Vagina (tissue), 2 donors: ENCODE measurements around the gene MGAT3.

ENCODE experiments used
- CTCF ChIP-seq, 3 experiments: fragments of 450-650 bp in 2 of 3; fragments of 200-600 bp in 1 of 3; sonication (generic) in 1 of 3; IDR thresholded peaks; one replicate each; pipeline ENCODE4 v1.5.1; 2017 to 2019; ENCODE audit warnings: antibody characterized with exemption in 3 of 3, mild to moderate bottlenecking in 2 of 3, moderate library complexity in 2 of 3
- POLR2A ChIP-seq, 2 donors: fragments of 450-650 bp; IDR thresholded peaks; one replicate each; pipeline ENCODE4 v1.6.1; 2017; ENCODE audit warnings: antibody characterized with exemption in 2 of 2, mild to moderate bottlenecking in 2 of 2, moderate library complexity in 2 of 2

GRCh38 chr22:39525658-39525975, 68.8 kb downstream of the MGAT3 start:
- TF ChIP-seq CTCF (IDR thresholded peaks at IDR 0.05) (no peak), POLR2A (IDR thresholded peaks at IDR 0.05) (no peak)
